Progenitor cell of endocrine pancreas (in vitro differentiated cells): ENCODE results near the gene BLOC1S1. TPM values are rescaled to one million over a fixed set of nuclear protein-coding genes. Genes with fewer than 3 reads are reported as not detected.

Experiments
- DNase-seq: peaks from one replicate; pipeline ENCODE4 v3.0.0; 2021; ENCODE audit warnings: low spot score; ENCODE audit not compliant: unreplicated experiment
- H3K27ac Mint-ChIP-seq: 2 replicates; pipeline ENCODE4 v1.8.0; 2021; ENCODE audit warnings: mild to moderate bottlenecking, moderate library complexity, mixed read lengths
- H3K27me3 Mint-ChIP-seq: 2 replicates; pipeline ENCODE4 v1.8.0; 2021; ENCODE audit warnings: mixed read lengths
- H3K36me3 Mint-ChIP-seq: 2 replicates; pipeline ENCODE4 v1.8.0; 2022; ENCODE audit warnings: mixed read lengths; ENCODE audit not compliant: insufficient read depth
- H3K4me1 Mint-ChIP-seq: 2 replicates; pipeline ENCODE4 v1.8.0; 2021; ENCODE audit warnings: low read depth, mixed read lengths
- H3K4me3 Mint-ChIP-seq: 2 replicates; pipeline ENCODE4 v1.8.0; 2021; ENCODE audit warnings: low read depth, mild to moderate bottlenecking, moderate library complexity, mixed read lengths
- H3K9me3 Mint-ChIP-seq: 2 replicates; pipeline ENCODE4 v1.8.0; 2021; ENCODE audit warnings: low read depth, mixed read lengths
- CTCF ChIP-seq: fragments of 200-600 bp; sonication (generic); IDR thresholded peaks from one replicate; pipeline ENCODE4 v1.5.0; 2021; ENCODE audit warnings: antibody characterized with exemption, mild to moderate bottlenecking; ENCODE audit not compliant: unreplicated experiment
- total RNA-seq: library from RNA; stranded (reverse); gene quantifications from 2 replicates; pipeline ENCODE4 v1.2.1, GENCODE V29; 2021

The BLOC1S1 gene
- total RNA-seq, 1 donor from 2014 or later = 65.8 TPM

DNA sequence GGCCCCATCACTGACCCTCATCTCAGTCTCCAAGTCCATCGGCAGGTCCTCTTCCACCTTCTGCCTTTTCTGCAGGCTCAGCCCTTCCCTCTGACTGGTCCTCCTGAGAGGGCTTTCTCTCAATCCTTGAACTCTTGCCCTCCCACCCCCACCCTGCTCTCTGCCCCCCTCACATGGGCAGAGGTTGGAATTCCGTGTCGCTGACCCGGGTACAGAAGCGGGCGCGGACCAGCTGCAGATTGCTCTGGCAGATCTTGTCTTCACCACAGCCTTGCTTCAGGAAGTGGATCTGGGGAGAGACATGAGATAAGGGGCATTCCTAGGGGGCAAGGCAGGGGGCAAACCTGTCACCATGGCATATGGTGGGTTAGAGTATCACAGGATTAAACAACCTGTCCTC lies 20.5 kb upstream of the BLOC1S1 start:
- Mint-ChIP-seq H3K36me3 (no peaks in the 10 kb centered on the region), H3K27me3 (peaks cover 21% of the 10 kb centered on the region), H3K4me3 (no peak overlapping the region), H3K9me3 (no peaks in the 10 kb centered on the region), H3K4me1 (no peaks in the 10 kb centered on the region), H3K27ac (no peak overlapping the region)
- no peak for DNase-seq
- no peak for TF ChIP-seq CTCF

DNA sequence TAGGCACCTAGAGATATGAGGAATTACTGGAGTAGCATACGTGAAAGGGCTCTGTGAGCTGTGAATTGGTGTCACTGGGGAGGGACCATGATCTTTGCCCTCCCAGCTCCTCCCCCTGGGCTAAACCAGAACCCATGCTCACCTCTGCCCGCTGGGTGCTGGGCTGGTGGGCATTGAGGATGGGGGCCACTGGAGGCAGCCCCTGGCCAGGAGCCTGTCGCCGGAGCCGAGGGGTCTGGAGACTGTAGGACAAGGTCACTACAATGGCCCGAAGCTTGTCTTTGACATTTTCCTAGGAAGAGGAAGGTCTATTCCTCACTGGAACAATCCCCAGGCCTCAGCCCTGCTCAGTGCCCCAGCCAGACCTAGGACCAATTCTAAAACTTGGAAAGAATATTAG lies 19.7 kb upstream of the BLOC1S1 start:
- H3K4me3 Mint-ChIP-seq = no peak overlapping the region
- no peaks in the 10 kb centered on the region for H3K36me3 Mint-ChIP-seq
- DNase-seq = no peak
- H3K4me1 Mint-ChIP-seq = no peaks in the 10 kb centered on the region
- TF ChIP-seq CTCF = no peak
- no peak overlapping the region for H3K27ac Mint-ChIP-seq
- peaks cover 23% of the 10 kb centered on the region for H3K27me3 Mint-ChIP-seq
- H3K9me3 Mint-ChIP-seq = no peaks in the 10 kb centered on the region

GRCh38 chr12:55696796-55697462 lies 18.9 kb upstream of the BLOC1S1 start:
- no peaks in the 10 kb centered on the region for H3K36me3 Mint-ChIP-seq
- H3K9me3 Mint-ChIP-seq = no peaks in the 10 kb centered on the region
- H3K4me3 Mint-ChIP-seq = no peak overlapping the region
- no peak for TF ChIP-seq CTCF
- H3K27me3 Mint-ChIP-seq = peaks cover 31% of the 10 kb centered on the region
- no peak overlapping the region for H3K27ac Mint-ChIP-seq
- H3K4me1 Mint-ChIP-seq = no peaks in the 10 kb centered on the region
- DNase-seq = no peak

GRCh38 chr12:55697686-55698085 lies 18.2 kb upstream of the BLOC1S1 start:
- no peak for DNase-seq
- no peak overlapping the region for H3K4me3 Mint-ChIP-seq
- no peaks in the 10 kb centered on the region for H3K36me3 Mint-ChIP-seq
- no peak overlapping the region for H3K27ac Mint-ChIP-seq
- H3K4me1 Mint-ChIP-seq = no peaks in the 10 kb centered on the region
- peaks cover 35% of the 10 kb centered on the region for H3K27me3 Mint-ChIP-seq
- no peak for TF ChIP-seq CTCF
- no peaks in the 10 kb centered on the region for H3K9me3 Mint-ChIP-seq

GRCh38 chr12:55698241-55698955 lies 17.4 kb upstream of the BLOC1S1 start:
- DNase-seq = no peak
- H3K4me1 Mint-ChIP-seq = no peaks in the 10 kb centered on the region
- no peaks in the 10 kb centered on the region for H3K36me3 Mint-ChIP-seq
- H3K27me3 Mint-ChIP-seq = peaks cover 42% of the 10 kb centered on the region
- no peak overlapping the region for H3K4me3 Mint-ChIP-seq
- H3K27ac Mint-ChIP-seq = no peak overlapping the region
- TF ChIP-seq CTCF = no peak
- no peaks in the 10 kb centered on the region for H3K9me3 Mint-ChIP-seq
